Epidermal melanocyte (primary cell): ENCODE results near the gene ALKBH3.

ENCODE experiments used
- DNase-seq: peaks from one replicate; pipeline ENCODE4 v3.0.0; 2011; ENCODE audit warnings: low spot score; ENCODE audit not compliant: insufficient read length

Gene ALKBH3

DNA sequence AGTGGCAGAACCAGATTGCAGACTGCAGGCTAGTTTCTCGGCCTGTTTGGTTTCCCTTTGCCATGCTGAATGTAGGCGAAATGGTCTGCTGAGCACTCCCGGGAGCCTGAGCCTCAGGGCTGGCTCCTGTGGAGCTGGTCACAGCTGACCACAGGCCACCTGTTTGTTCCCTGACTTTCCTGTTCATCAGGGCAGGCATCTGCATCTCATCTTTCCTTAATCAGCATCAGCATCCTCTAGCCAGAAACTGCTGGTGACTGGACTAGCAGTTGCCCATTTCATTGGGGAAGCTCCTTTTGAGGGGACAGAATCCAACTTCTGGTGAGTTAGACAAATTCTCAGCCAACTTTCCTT, 41.6 kb downstream of the ALKBH3 start:
- no peak for DNase-seq

DNA sequence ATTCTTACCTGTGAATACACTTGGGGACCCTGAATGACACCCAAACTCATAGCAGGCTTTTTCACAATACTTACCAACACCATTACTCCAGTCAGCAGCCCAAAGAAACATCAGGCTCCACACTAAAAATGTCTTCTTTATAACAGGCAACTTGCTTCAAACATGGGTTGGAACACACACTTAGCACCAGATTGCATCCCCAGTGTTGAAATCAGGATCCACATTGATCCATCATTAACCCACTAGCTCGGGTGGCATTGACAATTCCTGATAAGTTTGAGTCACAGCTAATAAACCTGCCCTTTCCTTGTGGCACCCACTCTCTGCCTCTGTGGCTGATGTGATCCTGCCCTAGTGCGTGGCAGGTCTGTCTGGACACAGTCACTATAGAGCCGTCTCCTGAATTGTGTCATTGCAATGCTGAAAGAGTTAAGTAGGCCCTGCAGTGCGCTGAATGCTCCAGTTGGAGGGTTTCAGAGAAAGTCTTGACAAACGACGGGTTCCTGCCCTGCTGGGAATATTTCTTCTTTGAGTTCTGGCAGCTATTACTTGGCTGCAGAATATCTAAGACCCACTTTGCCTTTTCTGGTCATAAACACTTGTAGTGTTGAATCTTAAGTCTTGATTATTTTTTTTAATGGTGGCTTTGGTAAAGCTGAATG, 42.2 kb downstream of the ALKBH3 start:
- no peak for DNase-seq

DNA sequence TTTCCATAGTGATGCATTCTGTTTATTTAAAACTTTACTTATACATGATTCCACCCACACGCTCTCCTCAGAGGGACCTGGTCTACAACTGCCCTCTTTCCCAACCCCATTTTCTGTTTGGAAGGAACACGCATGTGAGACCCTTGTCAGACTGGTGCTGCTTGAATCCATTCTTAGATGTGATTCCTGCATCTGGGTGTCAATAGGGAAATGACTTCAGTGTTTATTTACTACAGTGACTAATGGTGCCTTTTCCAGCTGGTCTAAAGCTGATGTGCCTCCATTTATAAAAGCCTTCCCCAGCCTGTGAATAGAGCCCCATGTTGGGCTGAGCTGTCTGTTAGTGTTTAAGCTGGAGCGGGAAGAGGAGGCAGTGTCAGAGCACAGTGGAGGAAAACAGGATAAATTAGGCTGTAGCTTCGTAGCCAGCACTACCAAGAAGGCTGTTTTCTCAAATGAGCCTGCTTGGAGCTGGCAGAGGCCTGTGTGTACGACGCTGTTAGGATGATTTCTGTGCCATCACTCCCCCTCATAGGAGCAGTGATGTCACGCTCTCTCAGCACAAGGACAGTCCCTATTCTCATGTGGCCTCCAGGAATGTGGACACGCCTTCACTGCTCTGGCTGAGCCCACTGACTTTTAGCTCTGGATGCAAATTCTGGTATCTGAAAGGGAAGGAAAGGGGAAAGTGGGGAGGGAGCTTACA, 42.9 kb downstream of the ALKBH3 start:
- no peak for DNase-seq

DNA sequence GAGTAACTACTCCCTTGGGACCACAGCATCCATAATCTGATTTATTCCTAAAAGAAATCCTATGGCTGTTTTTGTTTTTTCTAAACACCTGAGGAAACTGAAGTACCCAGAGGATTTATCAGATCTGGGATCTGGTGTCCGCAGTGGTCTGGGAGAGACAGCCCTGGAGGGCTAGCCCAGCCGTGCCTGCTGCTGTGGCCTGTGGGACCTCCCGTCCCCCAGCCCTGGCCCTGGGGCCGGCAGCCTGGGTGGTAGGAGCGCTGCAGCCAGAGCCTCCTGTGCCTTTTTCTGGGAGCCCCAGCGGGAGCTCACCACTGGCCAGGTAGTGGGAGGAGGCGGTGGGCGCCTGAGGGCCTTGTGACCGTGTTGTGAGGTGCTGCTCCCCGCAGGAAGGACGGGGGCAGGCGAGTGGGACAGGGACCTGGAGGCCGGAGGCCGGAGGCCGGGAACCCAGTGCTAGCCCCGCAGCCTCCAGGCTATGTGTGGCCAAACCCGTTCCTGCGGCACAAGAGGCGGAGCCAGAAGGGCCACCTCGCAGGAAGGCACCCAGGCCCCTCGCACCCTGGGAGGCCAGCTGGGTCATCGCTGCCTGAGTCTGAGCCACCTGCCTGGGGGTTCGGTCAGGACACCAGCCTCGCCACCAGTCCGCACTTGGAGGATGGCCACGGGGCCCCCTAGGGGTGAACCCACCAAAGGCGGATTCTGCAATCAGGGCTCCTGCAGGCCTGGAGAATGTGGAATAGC, 43.7 kb downstream of the ALKBH3 start:
- no peak for DNase-seq

DNA sequence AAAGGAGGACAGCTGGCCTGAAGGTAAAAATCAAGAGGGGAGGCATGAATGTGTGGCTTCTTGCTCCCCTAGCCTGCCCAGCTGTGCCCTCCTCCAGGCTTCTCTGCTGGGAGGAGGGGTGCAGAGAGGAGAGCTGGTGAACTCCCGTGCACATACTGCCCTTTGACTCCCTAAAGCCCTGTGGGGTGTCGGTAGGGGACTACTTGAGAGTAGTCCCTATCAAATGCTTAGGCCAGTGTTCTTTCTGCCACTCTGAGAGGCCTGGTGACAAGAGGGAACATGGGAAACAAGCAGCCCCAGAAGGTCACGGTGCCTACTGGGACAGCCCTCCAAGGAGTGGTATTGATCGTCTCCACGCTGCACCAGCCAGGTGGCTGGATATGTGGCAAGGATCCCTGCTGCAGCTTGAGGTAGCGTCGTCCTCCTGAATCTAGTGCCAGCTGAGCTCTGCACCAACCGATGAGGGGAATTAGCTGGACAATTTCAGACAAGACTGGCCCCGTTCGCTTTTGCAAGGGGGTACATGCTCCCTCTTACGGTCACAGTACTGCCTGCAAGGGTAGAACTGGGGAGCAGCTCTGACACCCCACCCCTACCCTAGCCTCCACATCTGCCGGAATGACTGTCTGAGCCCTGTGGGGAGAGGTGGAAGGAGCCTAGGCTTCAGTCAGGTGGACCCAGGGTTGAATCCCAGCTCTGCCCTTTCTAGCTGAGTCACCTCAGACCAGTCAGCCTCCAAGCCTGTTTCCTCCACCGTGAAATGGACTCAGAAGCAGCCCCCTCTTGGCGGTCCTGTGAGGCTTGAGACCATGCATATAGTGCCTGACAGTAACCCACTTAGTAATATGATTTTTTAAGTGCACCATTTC, 44.7 kb downstream of the ALKBH3 start:
- DNase-seq: no peak

DNA sequence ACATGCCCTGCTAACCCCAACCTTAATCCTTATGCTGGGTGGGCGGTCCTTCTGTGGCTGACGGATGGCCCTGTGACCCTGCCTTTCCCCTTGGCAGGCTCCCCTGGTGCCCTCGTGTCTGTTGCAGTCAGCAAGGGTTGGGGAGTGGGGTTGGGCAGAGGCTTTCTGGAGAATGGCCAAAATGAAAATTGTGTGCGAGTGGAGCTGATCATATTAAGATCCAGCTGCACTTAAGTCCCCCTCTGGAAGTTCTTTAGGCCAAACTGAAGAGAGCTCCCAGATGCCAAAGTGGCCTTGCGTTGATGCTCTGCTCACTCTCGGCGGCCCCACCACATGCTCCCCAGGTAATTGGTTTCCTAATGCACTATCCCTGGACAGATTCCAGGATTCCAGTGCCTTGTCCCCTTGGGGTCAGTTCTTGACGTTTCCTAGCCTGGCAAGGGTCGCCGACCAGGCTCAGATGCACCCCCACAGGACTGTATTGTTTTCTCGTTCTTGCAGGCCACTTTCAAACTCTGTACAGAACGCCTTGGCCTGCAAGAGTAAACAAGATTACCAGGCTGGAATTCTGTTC, 45.4 kb downstream of the ALKBH3 start:
- DNase-seq: no peak

DNA sequence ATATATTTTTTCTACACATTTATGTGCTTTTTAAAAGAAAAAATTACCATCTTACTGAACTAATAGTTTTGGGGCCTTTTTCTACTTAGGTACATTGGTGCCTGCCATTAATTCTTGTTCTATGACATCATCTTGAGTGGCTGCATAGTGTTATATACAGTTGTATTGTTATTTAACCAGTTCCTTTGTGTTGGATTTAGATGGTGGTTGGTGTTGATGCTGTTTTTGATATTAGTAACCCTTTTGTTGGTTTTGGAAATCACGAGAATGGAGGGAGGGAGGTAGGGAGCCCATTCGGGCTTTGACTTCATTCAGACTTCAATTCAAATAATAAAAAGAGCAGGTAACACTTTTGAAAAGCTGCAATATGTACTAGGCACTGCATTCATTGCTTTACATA, 46.4 kb downstream of the ALKBH3 start:
- no peak for DNase-seq

DNA sequence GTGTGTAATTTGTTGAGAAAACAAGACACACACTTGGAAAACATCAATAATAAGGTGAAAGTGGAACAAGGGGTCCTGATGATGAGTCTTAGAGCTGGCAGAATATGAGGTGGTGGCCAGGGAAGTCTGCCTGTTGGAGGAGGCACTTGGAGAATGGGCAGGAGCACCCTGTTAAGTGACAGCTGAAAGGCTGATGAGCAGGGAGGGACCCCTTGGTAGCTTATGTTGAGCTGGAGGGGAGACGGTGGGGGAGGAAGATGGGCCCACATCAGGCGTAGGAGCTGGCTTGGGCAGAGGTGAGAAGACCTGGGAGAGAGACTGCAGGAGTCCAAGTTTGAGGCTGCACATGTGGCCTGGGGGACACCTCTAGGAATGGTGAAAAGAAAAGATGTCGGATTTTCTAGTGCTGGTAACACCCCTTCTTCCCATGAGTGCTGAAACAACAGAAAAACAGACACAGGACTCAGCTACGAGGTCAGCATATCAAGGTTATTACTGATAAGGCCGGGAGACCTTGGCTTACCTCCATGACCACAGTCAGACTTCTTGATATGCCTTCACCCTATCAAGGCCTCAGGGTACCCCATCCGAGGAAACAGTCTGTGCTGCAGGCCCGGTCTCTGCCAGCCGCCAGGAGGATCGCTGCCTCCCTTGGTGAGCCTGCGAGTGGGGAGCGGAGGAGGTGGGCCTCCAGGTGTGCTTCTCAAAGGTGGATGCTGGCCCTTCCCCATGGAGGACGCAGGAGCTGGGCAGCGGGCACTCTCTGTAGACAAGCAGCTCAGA, 47.5 kb downstream of the ALKBH3 start:
- no peak for DNase-seq

DNA sequence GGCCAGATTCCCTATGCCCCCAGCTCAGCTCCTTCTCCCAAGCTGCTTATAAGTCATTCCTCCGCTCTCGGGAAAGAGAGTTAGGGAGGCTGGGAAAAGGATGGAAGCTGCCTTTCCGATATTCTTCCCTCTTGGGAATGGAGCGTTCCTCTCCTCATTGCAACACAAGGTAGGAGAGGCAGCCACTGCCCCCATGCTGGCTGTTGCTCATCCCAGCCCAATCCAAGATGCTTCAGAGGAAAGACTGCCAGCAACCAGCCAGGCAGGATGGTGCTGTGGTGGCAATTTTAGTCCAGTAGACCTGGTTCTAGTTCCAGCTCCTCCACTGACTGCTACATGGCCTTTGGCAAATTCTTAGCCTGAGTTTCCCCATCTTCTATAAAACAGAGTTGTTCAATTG, 48.1 kb downstream of the ALKBH3 start:
- no peak for DNase-seq

DNA sequence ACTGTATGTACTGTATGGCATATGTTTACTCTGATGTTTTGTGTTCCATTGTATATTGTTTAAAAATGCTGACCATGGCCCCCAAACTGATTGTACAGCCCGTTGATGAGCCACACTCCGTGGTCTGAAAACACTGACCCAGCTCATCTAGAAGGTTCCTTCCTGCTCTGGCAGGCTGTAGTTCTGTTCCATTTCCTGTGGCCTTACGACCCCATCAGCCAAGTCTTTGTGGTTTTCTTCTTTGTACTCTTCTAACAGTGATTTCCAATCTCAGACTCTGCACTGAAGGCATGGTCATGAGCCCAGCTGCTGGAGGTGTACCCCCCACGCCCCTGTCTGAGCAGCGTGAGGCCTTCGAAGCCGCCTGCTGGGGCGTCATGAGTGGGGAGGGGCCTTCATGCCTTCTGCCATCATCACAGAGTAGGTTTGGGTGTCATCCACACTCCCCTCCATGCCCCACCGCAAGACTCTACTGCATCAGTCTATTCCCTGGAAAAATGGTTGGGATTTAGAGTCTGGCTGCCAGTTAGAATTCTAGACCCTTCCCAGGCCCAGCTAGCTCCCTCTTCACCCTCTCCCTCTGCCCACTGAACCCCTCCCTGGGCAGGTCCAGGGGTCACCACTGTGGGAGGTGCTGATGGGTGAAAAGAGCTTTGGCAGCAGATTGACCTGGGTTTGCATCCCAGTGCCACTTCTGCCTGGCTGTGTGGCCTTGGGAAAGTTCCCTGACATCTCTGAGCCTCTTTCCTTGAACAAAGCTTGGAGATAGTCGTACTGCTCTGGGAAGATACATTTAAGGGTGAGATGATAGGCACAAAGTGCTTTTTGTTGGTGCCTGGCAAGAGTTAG, 50.5 kb downstream of the ALKBH3 start:
- DNase-seq: no peak

DNA sequence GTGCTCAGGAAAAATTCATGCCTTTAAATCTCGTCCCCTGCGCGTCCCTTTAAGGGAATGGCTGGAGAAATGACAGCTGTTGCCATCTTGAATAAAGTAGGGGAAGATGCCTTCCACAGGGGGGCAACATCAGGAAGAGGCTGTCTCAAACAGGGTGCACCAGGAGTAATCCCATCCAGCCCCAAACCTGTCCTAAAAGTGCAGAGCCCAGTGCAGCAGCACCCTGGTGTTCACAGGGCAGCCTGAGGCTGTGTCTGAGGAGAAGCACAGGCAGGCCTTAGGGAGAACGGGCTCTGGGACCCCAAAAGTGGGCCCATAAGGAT, 51.0 kb downstream of the ALKBH3 start:
- no peak for DNase-seq

DNA sequence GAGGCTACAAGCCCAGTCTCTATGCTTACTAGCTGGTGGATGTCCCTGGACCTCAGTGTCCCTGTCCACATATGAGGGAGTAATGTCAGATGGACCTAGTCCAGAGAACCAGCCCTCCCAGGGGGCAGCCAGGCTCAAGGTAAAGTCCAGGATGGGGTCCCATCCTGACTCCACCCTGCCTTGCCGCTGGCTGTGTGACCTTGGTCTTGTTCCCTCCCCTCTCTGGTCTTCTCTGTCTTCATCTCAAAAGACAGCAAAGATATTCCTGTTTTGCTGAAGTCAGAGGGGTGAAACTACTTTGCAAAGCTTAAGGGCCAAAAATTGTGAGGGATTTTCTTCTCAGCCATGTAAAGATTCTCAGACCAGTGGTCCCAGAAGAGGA, 52.6 kb downstream of the ALKBH3 start:
- DNase-seq: no peak

DNA sequence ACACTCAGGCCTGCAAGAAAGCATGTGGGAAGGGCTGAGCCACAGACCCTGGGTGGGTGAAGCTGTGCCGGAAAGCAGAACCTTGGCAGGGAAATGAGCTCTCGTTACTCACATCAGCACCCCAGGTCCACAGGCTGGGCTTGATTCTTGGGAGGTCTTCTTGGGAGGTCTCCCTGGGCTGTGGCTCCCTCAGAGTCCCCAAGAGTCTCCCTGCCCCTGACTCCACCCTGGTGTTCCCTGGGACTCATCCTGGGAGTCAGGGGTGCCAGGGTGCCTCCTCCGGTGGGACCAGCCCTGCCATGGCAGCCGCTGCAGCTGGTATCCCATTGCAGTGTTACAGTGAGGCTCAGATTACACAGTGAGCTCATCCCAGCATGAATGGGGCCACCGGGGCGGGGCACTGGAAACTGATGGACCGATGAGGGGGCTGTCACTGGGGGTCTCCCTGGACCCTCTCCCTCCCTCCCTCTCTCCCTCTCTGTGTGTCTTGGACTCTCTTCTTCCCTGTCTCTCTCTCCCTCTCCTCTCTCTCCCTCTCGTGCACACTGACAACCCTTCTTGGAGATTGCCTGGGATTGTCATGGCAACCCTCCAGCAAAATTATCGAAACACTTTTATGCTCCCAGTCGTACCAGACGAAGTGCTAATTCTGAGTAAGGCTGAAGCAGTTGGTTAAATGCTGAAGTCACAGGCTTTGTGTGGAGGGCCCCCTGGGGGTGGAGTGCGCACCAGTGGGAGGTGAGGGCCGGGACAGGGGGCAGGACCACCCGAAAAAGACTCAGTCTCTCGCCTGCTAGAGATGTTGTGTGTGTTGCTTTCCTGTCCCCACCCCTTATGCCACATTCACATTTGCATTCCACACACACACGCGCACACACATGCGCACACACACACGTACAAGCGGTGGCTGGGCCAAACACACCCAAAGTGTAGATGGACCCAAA, 53.2 kb downstream of the ALKBH3 start:
- DNase-seq: no peak

DNA sequence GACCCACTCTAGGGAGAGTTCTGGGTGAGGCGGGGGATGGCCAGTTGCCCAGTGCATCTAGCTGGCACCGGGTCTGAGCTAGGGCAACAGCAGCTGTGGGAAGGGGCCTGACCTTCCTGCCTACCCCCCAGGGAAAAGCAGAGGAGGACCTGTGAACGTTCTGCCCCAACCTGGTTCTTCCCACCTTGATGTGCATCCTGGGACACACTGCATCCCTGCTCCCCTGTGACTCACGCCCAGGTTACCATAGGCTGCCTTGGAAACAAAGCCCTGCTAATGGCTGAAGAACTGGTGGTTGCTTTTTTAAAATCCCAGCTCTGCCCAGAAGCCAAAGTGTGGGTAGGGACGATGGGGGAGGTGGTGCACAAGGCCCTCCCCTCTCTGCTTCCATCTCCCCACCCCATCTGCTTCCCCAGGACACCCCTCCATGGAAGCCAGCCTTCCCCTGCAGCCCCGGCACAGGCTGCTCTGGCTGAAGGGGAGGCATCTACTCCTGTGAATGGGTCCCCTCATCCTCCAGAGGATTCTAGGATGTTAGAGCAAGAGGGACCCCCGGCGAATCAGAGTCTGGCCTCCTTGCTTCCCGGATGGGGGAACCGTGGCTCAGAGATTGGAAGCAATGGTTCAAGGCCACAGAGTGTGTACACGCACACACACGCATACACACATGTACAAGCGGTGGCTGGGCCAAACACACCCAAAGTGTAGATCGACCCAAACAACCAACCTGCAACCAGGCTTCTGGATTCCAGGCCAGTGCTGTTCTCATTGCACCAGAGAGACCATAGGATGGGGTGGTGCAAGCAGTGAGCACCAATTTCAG, 54.2 kb downstream of the ALKBH3 start:
- no peak for DNase-seq

DNA sequence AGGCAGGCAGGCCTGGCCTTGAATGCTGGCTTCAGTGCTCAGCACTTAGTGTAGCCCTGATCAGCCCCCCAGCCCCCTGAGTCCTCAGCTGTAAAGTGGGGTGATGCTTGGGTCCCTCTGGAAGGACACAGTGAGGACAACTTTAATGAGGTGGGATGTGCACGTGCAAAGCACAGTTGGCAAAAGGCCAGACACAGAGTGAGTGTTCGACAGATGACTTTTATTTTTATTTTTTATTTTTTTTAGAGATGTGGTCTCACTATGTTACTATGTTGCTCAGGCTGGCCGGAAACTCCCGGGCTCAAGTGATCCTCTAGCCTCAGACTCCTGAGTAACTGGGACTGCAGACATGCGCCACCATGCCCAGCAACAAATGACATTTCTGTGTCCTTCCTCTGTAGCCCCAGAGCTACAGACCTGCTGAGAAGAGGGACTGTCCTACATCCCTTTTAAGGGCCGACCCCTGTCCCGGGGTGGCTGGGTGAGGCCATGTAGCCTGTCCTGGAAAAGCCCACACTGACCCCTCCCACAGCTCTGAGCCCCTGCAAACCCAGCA, 54.9 kb downstream of the ALKBH3 start:
- DNase-seq: no peak

DNA sequence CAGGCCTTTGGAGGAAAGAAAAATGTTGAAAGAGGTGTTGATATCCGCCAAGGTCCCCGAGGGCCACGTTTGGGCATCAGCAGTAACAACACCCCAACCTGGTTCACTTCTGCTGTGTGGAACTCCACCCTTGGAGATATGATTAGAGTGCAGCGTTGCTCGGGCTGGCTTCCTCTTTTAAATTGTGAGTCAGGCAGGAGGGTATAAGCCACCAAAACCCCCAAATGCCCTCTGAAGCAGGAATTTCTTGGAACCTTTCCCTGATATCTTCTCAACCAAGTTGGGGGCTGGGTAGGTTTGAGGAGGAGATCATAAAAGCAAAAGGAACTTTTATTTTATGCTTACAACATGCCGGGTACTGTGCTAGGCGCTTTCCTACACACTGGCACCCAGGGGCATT, 55.4 kb downstream of the ALKBH3 start:
- DNase-seq: no peak
